Parathyroid adenoma (tissue), 2 donors: ENCODE results near the gene TMEM114.

ENCODE experiments used
- H2AFZ ChIP-seq: fragments of 300-600 bp; sonication (generic); one replicate; pipeline ENCODE4 v1.7.0; 2017; ENCODE audit warnings: antibody characterized with exemption, mild to moderate bottlenecking
- H3K27ac ChIP-seq: fragments of 300-600 bp; sonication (generic); one replicate; pipeline ENCODE4 v1.7.0; 2017
- H3K27me3 ChIP-seq: fragments of 300-600 bp; sonication (generic); one replicate; pipeline ENCODE4 v1.7.0; 2017; ENCODE audit warnings: low read length; ENCODE audit not compliant: control insufficient read depth, insufficient read depth
- H3K36me3 ChIP-seq: fragments of 300-600 bp; sonication (generic); one replicate; pipeline ENCODE4 v1.7.0; 2017; ENCODE audit warnings: low read length; ENCODE audit not compliant: control insufficient read depth, insufficient read depth
- H3K4me1 ChIP-seq: fragments of 300-600 bp; sonication (generic); one replicate; pipeline ENCODE4 v1.7.0; 2017; ENCODE audit warnings: control low read depth
- H3K4me2 ChIP-seq: fragments of 300-600 bp; sonication (generic); one replicate; pipeline ENCODE4 v1.7.0; 2017; ENCODE audit warnings: low read length
- H3K4me3 ChIP-seq: fragments of 300-600 bp; sonication (generic); one replicate; pipeline ENCODE4 v1.7.0; 2017; ENCODE audit warnings: low read depth, low read length
- H3K79me2 ChIP-seq: fragments of 300-600 bp; sonication (generic); one replicate; pipeline ENCODE4 v1.7.0; 2017; ENCODE audit warnings: control low read depth
- H3K9ac ChIP-seq: fragments of 300-600 bp; sonication (generic); one replicate; pipeline ENCODE4 v1.7.0; 2017; ENCODE audit warnings: mild to moderate bottlenecking
- H3K9me3 ChIP-seq: fragments of 300-600 bp; sonication (generic); one replicate; pipeline ENCODE4 v1.7.0; 2017; ENCODE audit warnings: low read length; ENCODE audit not compliant: control insufficient read depth
- CTCF ChIP-seq: fragments of 300-600 bp; sonication (generic); IDR thresholded peaks from one replicate; pipeline ENCODE4 v1.7.0; 2017; ENCODE audit warnings: antibody characterized with exemption, mild to moderate bottlenecking
- donor health status: primary hyperparathyroidism.

The TMEM114 gene

GRCh38 chr16:8577678-8578304, 12.5 kb downstream of the TMEM114 start:
- H3K27ac ChIP-seq = no peak overlapping the region
- H3K4me2 ChIP-seq = no peak overlapping the region
- no peaks in the 10 kb centered on the region for H3K9me3 ChIP-seq
- no peak overlapping the region for H3K9ac ChIP-seq
- no peaks in the 10 kb centered on the region for H3K79me2 ChIP-seq
- no peak overlapping the region for H3K4me3 ChIP-seq
- no peaks in the 10 kb centered on the region for H3K4me1 ChIP-seq
- no peaks in the 10 kb centered on the region for H3K27me3 ChIP-seq
- no peak for TF ChIP-seq CTCF
- H2AFZ ChIP-seq = no peak overlapping the region
- no peaks in the 10 kb centered on the region for H3K36me3 ChIP-seq

- H3K36me3 ChIP-seq = no peaks in the 10 kb centered on the region
- no peak for TF ChIP-seq CTCF
- H3K4me3 ChIP-seq = no peak overlapping the region
- H3K4me2 ChIP-seq = no peak overlapping the region
- H3K79me2 ChIP-seq = no peaks in the 10 kb centered on the region
- no peaks in the 10 kb centered on the region for H3K9me3 ChIP-seq
- no peak overlapping the region for H3K27ac ChIP-seq
- no peak overlapping the region for H2AFZ ChIP-seq
- no peaks in the 10 kb centered on the region for H3K27me3 ChIP-seq
- no peak overlapping the region for H3K9ac ChIP-seq
- no peaks in the 10 kb centered on the region for H3K4me1 ChIP-seq
Measured at GRCh38 chr16:8576141-8577004, 13.9 kb downstream of the TMEM114 start.

- no peak overlapping the region for H2AFZ ChIP-seq
- H3K4me1 ChIP-seq = no peaks in the 10 kb centered on the region
- no peaks in the 10 kb centered on the region for H3K36me3 ChIP-seq
- no peak for TF ChIP-seq CTCF
- H3K4me3 ChIP-seq = no peak overlapping the region
- H3K4me2 ChIP-seq = no peak overlapping the region
- no peaks in the 10 kb centered on the region for H3K9me3 ChIP-seq
- no peak overlapping the region for H3K9ac ChIP-seq
- no peaks in the 10 kb centered on the region for H3K27me3 ChIP-seq
- H3K27ac ChIP-seq = no peak overlapping the region
- no peaks in the 10 kb centered on the region for H3K79me2 ChIP-seq
Measured at GRCh38 chr16:8575399-8575798, 14.9 kb downstream of the TMEM114 start.

- H3K79me2 ChIP-seq = no peaks in the 10 kb centered on the region
- H3K4me2 ChIP-seq = no peak overlapping the region
- H3K4me3 ChIP-seq = no peak overlapping the region
- no peaks in the 10 kb centered on the region for H3K4me1 ChIP-seq
- H3K27ac ChIP-seq = no peak overlapping the region
- no peak for TF ChIP-seq CTCF
- H3K36me3 ChIP-seq = no peaks in the 10 kb centered on the region
- H3K27me3 ChIP-seq = no peaks in the 10 kb centered on the region
- no peak overlapping the region for H2AFZ ChIP-seq
- H3K9ac ChIP-seq = no peak overlapping the region
- H3K9me3 ChIP-seq = no peaks in the 10 kb centered on the region
Measured at GRCh38 chr16:8572919-8573724, 17.2 kb downstream of the TMEM114 start.
